SK-N-MC (cell line): Measurements from ENCODE around the gene TIPIN.
A peak's percentile ranks its signal among the peaks of the same experiment; 100 is the strongest.

ENCODE experiments used
- EZH2 ChIP-seq: fragments of 200-600 bp; sonication (generic); IDR thresholded peaks from one replicate; pipeline ENCODE4 v1.6.1; 2017; ENCODE audit warnings: antibody characterized with exemption
- FOXP2 ChIP-seq: optimal IDR thresholded peaks from 2 replicates; pipeline ENCODE3; 2011; ENCODE audit warnings: mild to moderate bottlenecking, moderate library complexity; ENCODE audit not compliant: insufficient read depth; ENCODE audit errors: extremely low read length, control extremely low read depth
- POLR2AphosphoS5 ChIP-seq: IDR thresholded peaks from 2 replicates; pipeline ENCODE4 v1.6.1; 2012; ENCODE audit warnings: mild to moderate bottlenecking, low read depth, low read length, borderline replicate concordance

DNA sequence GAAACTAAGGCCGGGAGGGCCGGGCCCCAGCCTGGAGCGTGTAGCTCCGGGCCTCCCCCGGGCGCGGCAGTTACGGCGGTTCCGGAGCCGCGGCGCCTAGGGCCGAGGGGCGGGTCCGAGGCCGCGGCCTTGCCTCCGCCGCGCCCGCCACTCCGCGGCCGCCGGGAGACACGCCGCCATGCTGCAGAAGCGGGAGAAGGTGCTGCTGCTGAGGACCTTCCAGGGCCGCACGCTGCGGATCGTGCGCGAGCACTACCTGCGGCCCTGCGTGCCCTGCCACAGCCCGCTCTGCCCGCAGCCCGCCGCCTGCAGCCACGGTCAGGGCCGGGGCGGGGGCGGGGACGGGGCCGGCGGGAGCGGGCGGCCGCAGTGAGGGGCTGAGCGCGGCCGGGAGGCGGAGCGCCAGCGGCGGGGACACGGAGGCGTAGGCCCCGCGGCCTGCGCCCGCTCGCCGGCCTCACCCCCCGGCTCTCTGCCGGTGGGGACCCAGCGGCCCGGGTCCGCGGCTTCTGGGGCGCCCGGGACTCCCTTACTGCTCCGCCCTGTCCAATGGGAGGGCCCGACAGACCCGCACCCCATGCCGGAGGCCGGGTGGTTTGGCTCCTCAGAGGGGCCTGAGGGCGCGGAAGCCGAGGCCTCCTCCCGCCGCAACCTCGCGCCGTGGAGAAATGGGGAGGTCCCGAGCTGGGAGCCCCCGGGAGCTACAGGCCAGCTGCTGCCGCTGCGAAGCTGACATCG is 62.9 kb downstream of the TIPIN start, which contains the start of gene DIS3L:
- no peak for TF ChIP-seq EZH2
- TF ChIP-seq POLR2AphosphoS5 = peak; percentile 40; the same call in 1 of the 2 replicates
- no peak for TF ChIP-seq FOXP2
